ENCODE results near the gene ERP27. TPM values are rescaled to one million over a fixed set of nuclear protein-coding genes. Genes with fewer than 3 reads are reported as not detected.

ERP27 gene
- 0.98 and 1.1 TPM in 2 replicates for total RNA-seq (2022)
- Bru-seq, nascent RNA: percentile 23 among the genes with signal in this experiment
- percentile 12 among the genes with signal in this experiment for BruChase-seq, experiment 1, labeled RNA remaining after a 2-hour chase
- BruChase-seq, experiment 2, labeled RNA remaining after a 6-hour chase: percentile 24 among the genes with signal in this experiment
- long read RNA-seq: 0 reads

GRCh38 chr12:14938301-14938700 lies at the start of gene ERP27:
Gene ERP27, minus strand, starts transcription at chr12:14938537. Its CDS starts 29 bp downstream, at chr12:14938508.
- Histone ChIP-seq H3K27me3 (replicated peaks; ENCODE audit: control insufficient read depth, insufficient read depth, low read length) (no peaks in the 10 kb centered on the region), H3K9me3 (no peaks in the 10 kb centered on the region), H3K4me1 (peaks cover 19% of the 10 kb centered on the region), H3K36me3 (ENCODE audit: control insufficient read depth, insufficient read depth, low read length) (no peaks in the 10 kb centered on the region), H3K4me3 (ENCODE audit: low read depth, low read length) (no peak within 1 kb of the TSS)
- no peak for DNase-seq
- no peaks in the 10 kb centered on the region for H3K27me3 Mint-ChIP-seq (ENCODE audit: insufficient read depth, unreplicated experiment)
- H3K36me3 Mint-ChIP-seq (ENCODE audit: insufficient read depth, unreplicated experiment): no peaks in the 10 kb centered on the region
- BruUV-seq (replicated peaks): no TSS peak
- H3K4me3 Mint-ChIP-seq (ENCODE audit: unreplicated experiment): no peak within 1 kb of the TSS
- intact Hi-C loops (cut with micrococcal nuclease; ENCODE audit: unreplicated experiment): no loop called here
- peaks cover 18% of the 10 kb centered on the region for H3K4me1 Mint-ChIP-seq (ENCODE audit: low read depth, unreplicated experiment)
- TF ChIP-seq, protein P1, sequence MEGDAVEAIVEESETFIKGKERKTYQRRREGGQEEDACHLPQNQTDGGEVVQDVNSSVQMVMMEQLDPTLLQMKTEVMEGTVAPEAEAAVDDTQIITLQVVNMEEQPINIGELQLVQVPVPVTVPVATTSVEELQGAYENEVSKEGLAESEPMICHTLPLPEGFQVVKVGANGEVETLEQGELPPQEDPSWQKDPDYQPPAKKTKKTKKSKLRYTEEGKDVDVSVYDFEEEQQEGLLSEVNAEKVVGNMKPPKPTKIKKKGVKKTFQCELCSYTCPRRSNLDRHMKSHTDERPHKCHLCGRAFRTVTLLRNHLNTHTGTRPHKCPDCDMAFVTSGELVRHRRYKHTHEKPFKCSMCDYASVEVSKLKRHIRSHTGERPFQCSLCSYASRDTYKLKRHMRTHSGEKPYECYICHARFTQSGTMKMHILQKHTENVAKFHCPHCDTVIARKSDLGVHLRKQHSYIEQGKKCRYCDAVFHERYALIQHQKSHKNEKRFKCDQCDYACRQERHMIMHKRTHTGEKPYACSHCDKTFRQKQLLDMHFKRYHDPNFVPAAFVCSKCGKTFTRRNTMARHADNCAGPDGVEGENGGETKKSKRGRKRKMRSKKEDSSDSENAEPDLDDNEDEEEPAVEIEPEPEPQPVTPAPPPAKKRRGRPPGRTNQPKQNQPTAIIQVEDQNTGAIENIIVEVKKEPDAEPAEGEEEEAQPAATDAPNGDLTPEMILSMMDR (IDR thresholded peaks at IDR 0.05; ENCODE audit: insufficient read depth in 1 of 2, low read depth in 1 of 2, low read length in 1 of 2, severe bottlenecking in 1 of 2, unreplicated experiment in 1 of 2): no peak
- H3K27ac Mint-ChIP-seq (ENCODE audit: unreplicated experiment): no peak within 1 kb of the TSS
- POLR2A ChIA-PET: no interaction called here
- H3K9me3 Mint-ChIP-seq (ENCODE audit: unreplicated experiment): peaks cover 2% of the 10 kb centered on the region
- CTCF ChIA-PET: interaction anchor here (0.7 kb wide), 1 partner anchor 57 kb away, joined by 3 read pairs; no protein-coding TSS in a partner anchor

GRCh38 chr12:14988035-14988434 lies 49.7 kb upstream of the ERP27 start:
- DNase-seq: no peak
- intact Hi-C loops (cut with micrococcal nuclease; ENCODE audit: unreplicated experiment): no loop called here
- TF ChIP-seq, protein P1 (IDR thresholded peaks at IDR 0.05; ENCODE audit: insufficient read depth in 1 of 2, low read depth in 1 of 2, low read length in 1 of 2, severe bottlenecking in 1 of 2, unreplicated experiment in 1 of 2): no peak
- BruUV-seq (replicated peaks): no TSS peak
- H3K4me1 ChIP-seq: no peaks in the 10 kb centered on the region
- no peaks in the 10 kb centered on the region; the same call in 1 of the 2 replicates for H3K27me3 ChIP-seq (replicated peaks; ENCODE audit: control insufficient read depth, insufficient read depth, low read length)
- Mint-ChIP-seq H3K9me3 (ENCODE audit: unreplicated experiment) (peaks cover 20% of the 10 kb centered on the region), H3K27ac (ENCODE audit: unreplicated experiment) (no peak overlapping the region), H3K4me3 (ENCODE audit: unreplicated experiment) (no peak overlapping the region), H3K4me1 (ENCODE audit: low read depth, unreplicated experiment) (no peaks in the 10 kb centered on the region), H3K36me3 (ENCODE audit: insufficient read depth, unreplicated experiment) (no peaks in the 10 kb centered on the region), H3K27me3 (ENCODE audit: insufficient read depth, unreplicated experiment) (peaks cover 10% of the 10 kb centered on the region)
- H3K9me3 ChIP-seq: no peaks in the 10 kb centered on the region
- no peak overlapping the region for H3K4me3 ChIP-seq (ENCODE audit: low read depth, low read length)
- CTCF ChIA-PET: no interaction called here
- H3K36me3 ChIP-seq (ENCODE audit: control insufficient read depth, insufficient read depth, low read length): no peaks in the 10 kb centered on the region
- POLR2A ChIA-PET: no interaction called here

- TF ChIP-seq, protein P1 (IDR thresholded peaks at IDR 0.05; ENCODE audit: insufficient read depth in 1 of 2, low read depth in 1 of 2, low read length in 1 of 2, severe bottlenecking in 1 of 2, unreplicated experiment in 1 of 2): peak in 1 of 2 experiments; percentile 25
- Histone ChIP-seq H3K9me3 (no peaks in the 10 kb centered on the region), H3K4me1 (no peaks in the 10 kb centered on the region), H3K27me3 (replicated peaks; ENCODE audit: control insufficient read depth, insufficient read depth, low read length) (no peaks in the 10 kb centered on the region; the same call in 1 of the 2 replicates), H3K36me3 (ENCODE audit: control insufficient read depth, insufficient read depth, low read length) (no peaks in the 10 kb centered on the region), H3K4me3 (ENCODE audit: low read depth, low read length) (no peak overlapping the region)
- BruUV-seq (replicated peaks): no TSS peak
- Mint-ChIP-seq H3K4me1 (ENCODE audit: low read depth, unreplicated experiment) (no peaks in the 10 kb centered on the region), H3K4me3 (ENCODE audit: unreplicated experiment) (no peak overlapping the region), H3K36me3 (ENCODE audit: insufficient read depth, unreplicated experiment) (no peaks in the 10 kb centered on the region), H3K27ac (ENCODE audit: unreplicated experiment) (no peak overlapping the region), H3K27me3 (ENCODE audit: insufficient read depth, unreplicated experiment) (peaks cover 11% of the 10 kb centered on the region), H3K9me3 (ENCODE audit: unreplicated experiment) (peaks cover 20% of the 10 kb centered on the region)
- POLR2A ChIA-PET: no interaction called here
- no peak for DNase-seq
- intact Hi-C loops (cut with micrococcal nuclease; ENCODE audit: unreplicated experiment): loop anchor here (2.0 kb wide), 1 partner anchor 176 kb away; no protein-coding TSS in a partner anchor
- CTCF ChIA-PET: interaction anchor here (0.6 to 0.7 kb wide), 2 partner anchors 176 to 303 kb away, joined by 3 to 7 read pairs; no protein-coding TSS in a partner anchor
These were observed 48.1 kb upstream of the ERP27 start for GRCh38 chr12:14986449-14986848.
